Suppressor macrophage (primary cell): ENCODE results near the gene DCDC2C.
A peak's percentile ranks its signal among the peaks of the same experiment; 100 is the strongest.
"Not testable (repeated sequence)": the region's sequence is repeated elsewhere in the genome, so short reads cannot be mapped to it uniquely, and the experiment has no call there.

Experiments
- DNase-seq, 4 experiments: peaks; one replicate each; pipeline ENCODE4 v3.0.0-alpha.2; 2020 to 2022
- total RNA-seq, 17 experiments: gene quantifications; one replicate each; lab custom pipeline; 2026; ENCODE audit warnings: mixed read lengths in 6 of 17, inconsistent platforms in 3 of 17; lab: John Stamatoyannopoulos, UW

DCDC2C gene, protein sequence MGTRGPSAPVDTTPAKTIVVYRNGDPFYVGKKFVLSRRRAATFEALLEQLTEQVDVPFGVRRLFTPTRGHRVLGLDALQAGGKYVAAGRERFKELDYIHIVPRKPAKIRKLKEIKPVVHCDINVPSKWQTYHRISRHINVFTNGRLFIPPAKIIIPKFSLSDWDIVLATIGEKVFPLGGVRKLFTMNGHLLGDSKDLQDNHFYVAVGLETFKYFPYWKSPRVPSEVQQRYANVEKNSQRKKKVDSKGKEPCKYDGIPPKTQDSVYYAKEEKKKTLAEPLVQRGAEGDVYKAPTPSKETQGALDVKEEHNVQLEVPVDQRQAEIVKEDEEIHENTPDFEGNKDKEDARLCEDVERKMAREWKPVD
- 0 to 0.55 (median 0) reads per million in 17 experiments for total RNA-seq

DNA sequence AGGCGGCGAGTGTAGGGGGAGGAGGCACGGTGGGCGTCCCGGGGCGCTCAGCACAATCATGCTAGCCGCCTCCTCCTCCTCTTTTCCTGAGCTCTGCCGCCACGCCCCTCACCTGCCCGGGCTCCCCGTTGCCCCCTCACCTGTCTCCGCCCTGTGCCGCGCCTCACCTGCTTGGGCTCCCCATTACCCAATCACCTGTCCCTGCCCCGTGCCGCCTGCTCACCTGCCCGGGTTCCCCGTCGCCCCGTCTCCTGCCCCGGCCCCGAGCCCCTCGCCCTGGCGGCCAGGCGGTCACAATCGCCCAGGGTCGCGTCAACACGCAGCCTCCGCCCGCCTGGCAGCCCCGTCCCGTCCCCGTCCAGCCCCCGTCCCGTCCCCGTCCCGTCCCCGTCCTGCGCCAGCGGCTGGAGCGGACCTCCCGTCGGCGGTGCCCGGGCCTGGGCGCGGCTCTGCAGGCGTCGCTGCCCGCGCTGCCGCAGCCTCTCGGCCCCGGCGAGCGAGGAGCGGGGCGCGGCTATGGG lies at the start of gene DCDC2C:
DCDC2C (plus strand) TSS at position 340 of the 521 bp plus-strand sequence; CDS start at position 517, 177 bp downstream.
- DNase-seq = no peak

DNA sequence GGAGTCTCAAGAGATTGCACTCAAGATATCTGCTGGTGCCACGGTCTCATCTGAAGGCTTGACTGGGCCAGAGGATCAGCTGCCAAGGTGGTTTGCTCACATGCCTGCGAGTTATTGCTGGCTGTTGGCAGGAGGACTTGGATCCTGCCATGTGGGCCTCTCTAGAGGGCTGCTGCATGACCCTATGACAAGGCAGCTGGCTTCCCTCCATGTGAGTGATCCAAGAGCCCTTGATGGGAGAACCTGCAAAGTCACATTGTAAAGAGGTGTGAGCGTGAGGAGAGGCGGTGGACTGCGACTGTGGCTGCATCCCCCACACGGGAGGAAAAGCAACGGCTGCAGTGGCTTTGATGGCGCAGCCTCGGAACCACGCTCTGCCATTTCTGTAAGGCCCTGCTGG lies 49.4 kb upstream of the DCDC2C start:
- DNase-seq = no peak

DNA sequence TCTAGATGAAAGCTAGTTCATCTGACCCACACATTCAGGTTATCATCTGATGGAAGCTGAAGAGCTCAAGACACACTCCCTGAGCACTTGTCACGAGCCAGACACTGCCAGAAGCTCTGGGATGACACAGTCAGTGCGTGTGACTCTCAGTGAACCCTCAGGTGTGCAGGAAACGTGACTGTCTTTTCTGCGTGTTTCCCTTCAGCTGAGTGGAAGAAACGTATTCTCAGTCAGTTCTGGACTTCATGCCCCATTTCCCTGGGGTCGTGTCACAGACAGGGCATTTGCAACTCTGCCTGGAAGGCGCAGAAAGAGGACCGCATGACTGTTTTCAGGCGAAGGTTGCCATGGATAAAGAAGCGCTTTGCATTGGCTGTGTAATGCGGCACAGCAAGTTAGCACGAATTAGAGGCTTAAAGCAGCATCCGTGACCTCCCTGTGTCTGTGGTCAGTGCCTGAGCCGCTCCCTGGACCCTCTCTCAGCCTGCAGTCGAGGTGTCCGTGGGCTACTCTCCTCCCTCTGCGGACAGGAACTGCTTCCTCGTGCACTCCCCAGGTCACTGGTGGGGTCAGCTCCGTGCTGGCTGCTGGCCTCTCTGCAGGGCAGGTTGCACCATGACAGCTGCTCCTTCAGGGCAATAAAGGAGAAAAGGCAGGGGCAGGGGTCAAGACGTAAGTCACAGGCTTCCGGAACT lies 48.7 kb upstream of the DCDC2C start:
- no peak for DNase-seq

DNA sequence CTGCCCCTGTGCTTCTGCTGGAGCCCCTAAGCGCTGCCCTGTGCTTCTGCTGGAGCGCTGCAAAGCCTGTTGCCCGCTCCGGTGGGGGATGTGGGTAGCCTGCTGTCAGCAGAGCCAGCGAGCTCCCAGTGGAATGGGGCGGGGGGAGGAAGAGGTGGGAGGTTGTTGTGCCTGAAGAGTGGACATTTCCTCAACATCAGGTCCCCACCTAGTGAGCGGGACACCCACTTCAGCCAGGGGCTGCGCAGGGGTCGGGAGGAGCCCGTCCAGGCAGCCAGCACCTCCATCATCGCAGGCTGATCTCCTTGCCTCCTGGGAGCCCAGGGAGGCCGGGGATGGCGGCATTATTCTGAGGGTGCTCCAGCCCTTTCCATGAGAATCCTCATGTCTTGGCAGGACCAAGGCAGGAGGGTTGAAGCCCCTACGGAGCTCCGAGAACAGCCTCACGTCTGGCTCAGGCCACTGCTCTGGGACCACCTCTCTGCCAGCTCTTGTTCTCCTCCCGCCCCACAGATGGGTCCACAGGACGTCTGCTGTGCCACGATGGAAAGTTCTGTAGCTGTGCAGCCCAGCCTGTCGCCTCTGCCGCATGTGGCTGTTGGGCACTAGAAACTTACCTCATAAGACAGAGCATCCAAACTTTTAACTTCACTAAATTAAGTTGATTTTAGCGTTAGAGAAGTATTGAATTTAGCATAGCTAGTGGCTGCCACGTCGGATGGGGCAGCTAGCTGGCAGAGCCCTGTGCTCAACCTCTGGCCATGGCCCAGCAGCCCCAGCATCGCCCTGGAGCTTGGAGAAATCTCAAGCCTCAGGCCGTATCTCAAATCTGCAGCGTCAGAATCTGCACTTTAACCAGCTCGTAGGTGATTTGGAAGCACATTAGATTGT lies 47.3 kb upstream of the DCDC2C start:
- no peak for DNase-seq

DNA sequence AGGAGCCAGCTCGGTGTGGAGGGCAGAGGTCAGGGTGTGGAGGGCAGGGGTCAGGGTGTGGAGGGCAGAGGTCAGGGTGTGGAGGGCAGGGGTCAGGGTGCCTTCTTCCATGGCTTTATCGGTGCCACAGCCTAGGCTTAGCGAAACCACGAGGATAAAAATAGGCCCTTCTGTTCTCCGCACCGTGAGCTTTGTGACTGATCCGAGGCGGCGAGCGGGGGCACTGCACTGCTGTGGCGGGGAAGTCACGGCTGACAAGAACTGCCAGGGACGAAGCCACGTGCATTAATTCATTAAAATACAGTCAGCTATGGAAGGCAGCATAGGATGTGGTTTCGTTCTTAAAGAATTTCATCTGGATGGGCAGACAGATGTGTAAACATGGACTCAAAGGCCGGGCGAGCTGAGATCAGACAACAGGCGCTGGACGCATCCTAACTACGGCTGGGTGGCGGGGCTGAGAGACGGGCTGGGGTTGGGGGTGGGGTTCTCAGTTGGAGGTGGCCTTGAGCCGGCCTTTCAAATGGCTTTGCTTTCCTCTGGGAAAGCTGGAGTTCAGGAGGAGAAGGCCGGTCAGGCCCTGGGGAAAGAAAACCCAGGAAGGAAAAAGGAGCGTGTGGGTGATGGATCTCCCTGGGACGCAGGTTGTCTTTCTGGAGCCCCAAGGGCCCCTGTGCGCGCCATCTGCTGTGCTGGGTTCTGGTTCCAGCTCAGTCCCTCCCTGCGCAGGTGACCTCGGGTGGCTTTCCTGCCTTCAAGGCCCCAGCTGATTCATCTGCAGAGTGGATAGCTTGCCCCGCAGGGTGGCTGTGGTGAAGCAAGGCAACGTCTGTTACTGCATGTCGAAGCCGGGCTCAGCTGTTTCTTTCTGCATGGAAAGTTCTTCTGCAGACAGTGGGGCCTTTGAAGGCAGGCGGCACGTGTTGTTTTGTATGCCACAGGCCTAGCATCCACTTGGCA lies 46.3 kb upstream of the DCDC2C start:
- no peak for DNase-seq

DNA sequence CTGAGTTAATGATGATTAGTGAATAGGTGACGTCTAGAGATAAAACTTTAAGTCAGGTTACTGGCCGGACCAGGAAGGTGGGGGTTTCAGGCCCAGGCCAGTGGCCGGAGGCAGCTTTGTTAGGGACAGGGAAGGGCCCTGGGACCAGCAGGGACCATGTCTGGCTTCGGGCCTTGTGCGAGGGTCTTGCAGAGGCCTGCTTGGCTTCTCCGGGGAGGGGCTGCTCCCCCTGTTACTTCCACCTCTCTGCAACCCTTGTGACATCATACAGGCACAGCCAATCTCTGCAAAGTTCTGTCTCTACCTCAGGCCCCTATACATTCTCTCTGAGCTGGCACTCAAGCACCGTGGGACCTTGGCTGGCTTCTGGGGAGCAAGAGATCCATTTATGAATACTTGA lies 45.5 kb upstream of the DCDC2C start, which contains the start of gene ALLC:
ALLC (plus strand) TSS at position 320 of the 400 bp plus-strand sequence. CDS start 12,958 bp downstream, outside the sequence.
- DNase-seq = no peak

DNA sequence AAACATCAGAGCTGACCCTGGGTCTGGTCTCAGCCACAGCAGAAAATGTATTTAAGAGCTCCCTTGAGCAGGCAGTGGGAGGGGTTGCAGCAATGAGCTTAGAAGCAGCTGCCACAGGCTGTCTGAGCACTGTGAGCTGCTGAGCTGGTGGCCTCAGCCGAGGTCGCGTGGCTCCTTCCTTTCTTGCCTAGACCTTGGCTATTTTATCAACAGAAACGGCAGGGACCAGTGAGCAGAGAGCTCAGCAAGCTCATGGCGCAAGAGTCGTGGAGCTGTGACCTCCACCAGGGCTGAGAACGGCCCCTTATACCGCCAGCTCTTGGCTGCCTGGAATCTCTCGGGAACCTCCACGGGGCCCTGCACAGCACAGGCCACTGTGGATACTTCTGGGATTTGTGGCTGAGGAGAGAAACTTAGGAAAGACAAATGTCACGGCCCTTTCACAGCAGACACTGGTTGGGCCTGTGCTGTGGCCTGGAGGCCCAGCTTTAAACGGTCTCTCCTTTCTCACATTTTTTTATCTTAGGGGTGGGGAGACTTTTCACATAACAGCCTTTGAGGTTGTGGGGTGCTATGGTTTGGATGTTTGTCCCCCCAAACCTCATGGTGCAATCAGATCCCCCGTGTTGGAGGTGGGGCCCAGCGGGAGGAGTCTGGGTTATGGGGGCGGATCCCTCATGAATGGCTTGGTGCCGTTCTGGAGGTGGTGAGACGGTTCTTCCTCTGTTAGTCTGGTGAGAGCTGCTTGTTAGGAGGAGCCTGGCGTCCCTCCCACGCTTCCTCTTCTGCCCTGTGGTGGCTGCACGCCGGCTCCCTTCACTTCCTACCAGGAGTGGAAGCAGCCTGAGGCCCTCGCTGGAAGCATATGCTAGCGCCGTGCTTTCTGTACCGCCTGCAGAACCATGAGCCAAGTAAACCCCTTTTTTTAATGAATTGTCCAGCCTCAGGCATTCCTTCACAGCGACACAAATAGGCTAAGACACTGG lies 43.6 kb upstream of the DCDC2C start:
- peak; percentile 10 to 64 (median 40) for DNase-seq

DNA sequence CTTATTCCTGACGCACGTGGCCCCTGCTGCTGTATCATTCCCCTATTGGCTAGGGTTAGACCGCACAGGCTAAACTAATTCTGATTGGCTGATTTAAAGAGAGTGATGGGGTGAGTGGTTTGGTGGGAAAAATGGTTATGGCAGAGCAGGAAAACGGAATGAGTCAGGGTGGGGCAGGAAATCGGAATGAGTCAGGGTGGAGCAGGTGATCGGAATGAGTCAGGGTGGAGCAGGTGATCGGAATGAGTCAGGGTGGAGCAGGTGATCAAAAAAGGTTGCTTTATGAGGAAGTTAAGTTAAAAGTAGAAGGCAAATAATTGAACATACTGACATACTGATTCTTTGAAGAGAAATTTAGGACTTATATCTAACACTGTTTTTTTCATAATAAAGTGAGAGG lies 42.7 kb upstream of the DCDC2C start:
- not testable (repeated sequence) for DNase-seq

DNA sequence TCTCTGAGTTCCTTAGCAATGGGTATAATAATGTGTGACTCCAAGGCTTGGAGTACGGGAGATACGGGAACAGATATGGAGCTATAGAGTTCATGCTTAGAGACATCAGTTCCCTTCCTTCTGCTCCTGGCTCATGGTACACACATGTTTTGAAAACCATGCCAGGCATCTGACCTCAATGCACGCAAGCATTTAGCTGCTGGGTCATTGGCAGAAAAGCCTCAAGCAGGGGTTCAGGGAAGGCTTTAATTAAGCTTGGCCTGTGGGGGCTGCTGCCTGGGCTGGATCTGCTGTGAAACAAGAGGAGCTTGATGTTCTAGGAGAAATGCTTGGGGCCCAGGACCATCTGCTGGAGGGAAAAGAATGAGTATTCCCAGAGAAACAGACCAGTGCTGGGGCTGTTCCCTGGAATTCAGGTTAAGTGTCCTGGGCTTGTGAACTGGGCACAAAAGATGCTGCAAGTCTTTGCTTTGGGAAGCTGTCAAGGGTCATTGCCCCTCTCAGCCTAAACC lies 42.2 kb upstream of the DCDC2C start:
- no peak for DNase-seq

DNA sequence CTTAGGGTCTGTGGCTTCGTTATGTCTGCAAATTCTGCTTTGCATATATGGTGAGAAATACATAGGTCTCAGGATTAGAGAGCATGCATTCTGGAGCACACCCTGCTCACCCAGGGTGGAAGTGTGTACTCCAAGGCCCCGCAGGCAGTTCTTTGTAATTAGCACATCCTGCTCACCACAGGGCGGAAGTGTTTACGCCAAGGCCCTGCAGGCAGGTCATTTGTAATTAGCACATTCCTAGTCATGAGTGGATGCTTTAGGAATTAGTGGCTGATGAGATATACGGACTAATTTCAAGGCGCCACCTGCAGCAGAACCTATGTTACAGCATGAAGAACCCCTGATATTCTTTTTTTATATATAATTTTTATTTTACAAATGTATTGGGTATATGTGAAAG lies 41.1 kb upstream of the DCDC2C start:
- DNase-seq = no peak

DNA sequence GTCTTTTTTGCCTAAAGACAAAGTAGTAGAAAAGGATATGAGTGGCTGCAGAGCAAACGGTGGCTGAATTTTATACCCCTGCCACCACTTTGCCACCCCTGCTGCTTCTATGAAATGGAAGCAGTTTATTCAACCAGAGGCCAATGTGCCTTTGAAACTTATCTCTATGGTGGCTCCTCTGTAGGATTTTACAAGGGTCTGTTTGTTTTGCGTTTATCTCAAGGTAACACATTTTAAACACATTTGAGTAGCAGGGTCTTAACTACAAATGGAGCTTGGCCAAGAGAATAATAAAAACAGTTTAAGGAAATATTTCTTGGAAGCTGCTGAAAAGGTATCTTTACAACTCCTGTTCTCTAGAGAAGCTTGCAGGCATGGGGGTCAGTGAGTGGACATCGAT lies 39.3 kb upstream of the DCDC2C start:
- no peak for DNase-seq

DNA sequence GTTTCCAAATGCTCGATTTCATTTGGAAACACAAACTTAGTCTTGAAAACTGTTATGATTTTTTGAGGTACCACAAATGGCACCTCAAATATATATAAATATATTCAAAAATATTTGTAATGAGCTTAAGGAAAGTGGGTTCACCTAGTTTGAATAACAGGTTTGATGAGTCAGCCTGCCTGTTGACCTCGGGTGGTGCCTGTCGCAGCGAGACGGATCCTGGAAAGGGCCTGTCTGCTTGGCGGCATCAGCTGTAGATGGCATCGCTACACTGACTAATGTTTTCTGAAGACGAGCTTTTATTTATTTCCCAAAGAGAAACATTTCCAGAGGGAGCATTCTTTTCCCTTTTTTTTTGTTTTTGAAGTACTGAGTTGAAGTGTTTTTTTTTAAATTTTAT lies 38.5 kb upstream of the DCDC2C start:
- DNase-seq = no peak

DNA sequence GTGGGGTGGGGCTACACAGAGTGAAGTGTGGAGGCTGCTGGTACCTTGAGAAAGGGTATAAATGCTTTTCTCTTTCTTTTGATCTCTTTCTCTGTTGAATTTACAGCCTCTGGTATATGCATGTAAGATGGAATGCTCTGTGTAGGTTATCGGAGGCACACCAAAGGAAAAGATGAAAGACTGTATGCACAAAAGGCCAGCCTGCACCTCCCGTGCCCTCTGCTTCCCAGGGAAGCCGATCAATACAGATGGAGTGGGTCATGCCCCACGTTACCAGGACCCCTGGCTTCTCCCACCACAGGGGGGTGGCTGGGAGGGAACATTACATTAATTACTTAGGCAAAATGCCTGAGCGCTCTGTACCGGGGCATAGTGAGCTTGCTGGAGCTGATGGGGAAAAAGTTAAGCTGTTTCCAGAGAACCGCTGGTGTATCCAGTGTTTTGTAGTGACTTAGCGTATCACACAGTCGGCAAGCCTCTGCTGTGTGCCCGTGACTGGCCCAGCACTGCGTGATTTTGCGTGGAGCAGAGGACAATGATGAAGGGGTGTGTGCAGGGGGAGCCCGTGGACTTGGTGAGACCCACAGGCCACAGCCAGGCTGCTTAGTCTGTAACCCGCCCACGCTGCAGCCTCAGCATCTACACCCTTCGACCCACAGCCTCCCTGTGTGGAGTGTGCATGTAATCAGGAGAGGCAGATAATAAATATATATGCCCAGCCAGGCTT lies 37.3 kb upstream of the DCDC2C start:
- DNase-seq = no peak

DNA sequence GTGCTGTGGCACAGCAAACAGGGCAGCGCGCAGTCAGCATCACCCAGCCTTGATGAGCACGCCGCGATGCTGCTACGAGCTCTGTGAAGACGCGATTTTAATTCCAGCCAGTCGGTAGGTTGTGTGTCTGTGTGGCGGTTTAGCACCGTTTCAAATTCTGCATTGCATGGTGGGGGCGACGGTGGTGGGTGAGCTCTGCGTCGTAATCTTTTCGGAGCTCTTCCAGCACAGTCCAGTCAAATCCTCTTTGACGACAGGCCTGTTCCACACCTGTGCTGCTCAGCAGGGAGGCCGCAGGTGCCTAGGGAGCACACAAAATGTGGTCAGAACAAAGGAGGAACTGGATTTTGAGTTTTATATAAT lies 36.8 kb upstream of the DCDC2C start:
- DNase-seq = no peak

DNA sequence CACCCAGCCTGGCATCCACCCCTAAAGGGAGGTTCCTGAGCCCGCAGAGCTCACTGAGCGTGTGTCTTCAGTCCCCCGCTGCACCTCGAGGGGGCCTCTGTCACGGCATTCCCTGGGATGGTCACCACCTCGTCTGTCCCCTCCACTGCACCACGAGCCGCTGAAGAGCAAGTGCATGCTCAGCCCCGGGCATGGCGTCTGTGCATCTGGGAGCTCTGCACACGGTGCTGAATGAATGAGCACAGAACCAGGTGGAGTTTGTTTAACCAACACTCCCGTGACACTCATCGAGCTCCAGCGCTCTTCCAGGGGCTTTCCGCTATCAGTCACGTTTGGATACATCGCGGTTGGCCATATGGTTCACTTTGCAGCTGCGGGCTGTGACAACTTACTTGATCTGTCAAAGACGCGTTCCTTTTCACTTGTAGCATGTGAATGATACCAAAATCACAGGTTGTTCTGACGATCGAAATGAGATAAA lies 36.2 kb upstream of the DCDC2C start:
- no peak for DNase-seq

DNA sequence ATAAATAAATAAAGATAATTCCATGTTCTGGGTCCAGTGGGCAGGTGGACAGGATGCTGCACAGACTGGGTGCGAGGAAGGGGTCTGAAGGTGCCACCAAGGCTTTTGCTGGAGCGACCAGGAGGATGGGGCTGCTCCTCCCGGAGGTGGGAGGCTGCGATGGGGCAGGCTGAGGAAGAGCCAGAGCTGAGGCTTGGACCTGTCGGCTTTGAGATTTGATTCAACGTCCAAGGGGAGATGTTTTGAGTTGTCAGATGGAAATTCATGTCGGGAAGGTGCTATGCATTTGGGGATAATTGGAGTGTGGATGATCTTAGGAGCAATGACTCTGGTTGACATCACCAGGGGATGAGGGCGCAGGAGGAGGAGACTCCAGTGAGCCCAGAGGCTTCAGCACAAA lies 33.7 kb upstream of the DCDC2C start:
- no peak for DNase-seq

DNA sequence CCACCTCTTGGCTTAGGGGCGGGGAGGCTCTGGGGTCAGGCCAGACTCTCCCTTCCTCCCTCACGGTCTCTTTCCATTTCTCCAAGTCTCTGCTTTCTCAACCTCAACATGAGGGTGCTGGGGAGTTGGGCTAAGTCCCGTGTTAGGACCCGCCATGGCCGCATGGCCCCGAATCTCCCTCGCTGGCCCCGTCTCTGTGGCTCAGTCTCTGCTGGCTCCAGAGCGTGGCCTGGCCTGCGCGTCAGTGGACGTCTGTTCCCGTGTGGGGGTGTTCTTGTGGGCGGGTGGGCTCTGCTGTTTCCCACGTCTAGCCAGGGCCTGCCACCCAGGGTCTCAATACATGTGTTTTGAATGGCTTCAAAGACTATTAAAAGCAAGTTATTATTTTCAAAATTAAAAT lies 33.0 kb upstream of the DCDC2C start:
- no peak for DNase-seq

DNA sequence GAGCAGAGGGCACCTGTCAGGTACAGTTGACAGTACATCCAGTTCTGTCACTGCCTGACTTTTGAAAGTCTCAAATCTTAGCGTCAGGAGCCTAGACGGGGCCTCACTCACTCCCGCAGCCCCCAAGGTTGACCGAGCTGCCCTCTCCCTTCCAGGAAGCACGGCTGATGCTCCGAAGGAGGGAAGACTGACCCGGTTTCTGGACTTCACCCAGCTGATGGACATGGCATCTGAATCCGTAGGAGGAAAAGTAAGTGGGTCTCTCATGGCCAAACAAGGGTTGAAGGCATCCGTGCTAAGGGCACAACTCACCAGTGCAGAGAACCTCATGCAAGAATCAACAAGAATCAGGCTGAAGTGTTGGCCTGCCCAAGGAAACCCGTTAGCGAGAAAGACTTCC lies 32.4 kb upstream of the DCDC2C start:
- DNase-seq = no peak
